Measurements from ENCODE around the gene GAB2.
"Not testable (repeated sequence)": the region's sequence is repeated elsewhere in the genome, so short reads cannot be mapped to it uniquely, and the experiment has no call there.

Gene GAB2

GRCh38 chr11:78417175-78417887 is at the start of gene GAB2:
GAB2 (minus strand) TSS chr11:78417820; CDS start chr11:78417720, 100 bp downstream.
- in situ Hi-C loops (cut with HindIII; ENCODE audit: low pct_ligation_motif_present, low pct_unique_long_range_greater_than_20kb, low sequenced_read_pairs): no loop called here
- DNase-seq: no peak

- no peak for DNase-seq
- in situ Hi-C loops (cut with HindIII; ENCODE audit: low pct_ligation_motif_present, low pct_unique_long_range_greater_than_20kb, low sequenced_read_pairs): no loop called here
These were observed 49.8 kb upstream of the GAB2 start for GRCh38 chr11:78467370-78467769.

GRCh38 chr11:78465169-78465942 is 47.7 kb upstream of the GAB2 start:
- in situ Hi-C loops (cut with HindIII; ENCODE audit: low pct_ligation_motif_present, low pct_unique_long_range_greater_than_20kb, low sequenced_read_pairs): no loop called here
- DNase-seq: no peak

- in situ Hi-C loops (cut with HindIII; ENCODE audit: low pct_ligation_motif_present, low pct_unique_long_range_greater_than_20kb, low sequenced_read_pairs): not testable (repeated sequence)
These were observed 47.2 kb upstream of the GAB2 start for GRCh38 chr11:78464787-78465168.

GRCh38 chr11:78460471-78460870 is 42.9 kb upstream of the GAB2 start:
- DNase-seq: no peak
- in situ Hi-C loops (cut with HindIII; ENCODE audit: low pct_ligation_motif_present, low pct_unique_long_range_greater_than_20kb, low sequenced_read_pairs): no loop called here

More at GRCh38 chr11:78464787-78465168, 47.2 kb upstream of the GAB2 start:
- DNase-seq: not testable (repeated sequence)

GRCh38 chr11:78459738-78460137 is 42.1 kb upstream of the GAB2 start:
- in situ Hi-C loops (cut with HindIII; ENCODE audit: low pct_ligation_motif_present, low pct_unique_long_range_greater_than_20kb, low sequenced_read_pairs): no loop called here
- DNase-seq: no peak

GRCh38 chr11:78457448-78457847 is 39.8 kb upstream of the GAB2 start:
- DNase-seq: no peak
- in situ Hi-C loops (cut with HindIII; ENCODE audit: low pct_ligation_motif_present, low pct_unique_long_range_greater_than_20kb, low sequenced_read_pairs): no loop called here

GRCh38 chr11:78453140-78453935 is 35.7 kb upstream of the GAB2 start:
- in situ Hi-C loops (cut with HindIII; ENCODE audit: low pct_ligation_motif_present, low pct_unique_long_range_greater_than_20kb, low sequenced_read_pairs): no loop called here
- no peak for DNase-seq

- DNase-seq: no peak
- in situ Hi-C loops (cut with HindIII; ENCODE audit: low pct_ligation_motif_present, low pct_unique_long_range_greater_than_20kb, low sequenced_read_pairs): no loop called here
These were observed 33.9 kb upstream of the GAB2 start for GRCh38 chr11:78451371-78452150.

- no peak for DNase-seq
- in situ Hi-C loops (cut with HindIII; ENCODE audit: low pct_ligation_motif_present, low pct_unique_long_range_greater_than_20kb, low sequenced_read_pairs): no loop called here
These were observed 33.2 kb upstream of the GAB2 start for GRCh38 chr11:78450866-78451265.

GRCh38 chr11:78449866-78450265 is 32.2 kb upstream of the GAB2 start:
- in situ Hi-C loops (cut with HindIII; ENCODE audit: low pct_ligation_motif_present, low pct_unique_long_range_greater_than_20kb, low sequenced_read_pairs): no loop called here
- no peak for DNase-seq

- in situ Hi-C loops (cut with HindIII; ENCODE audit: low pct_ligation_motif_present, low pct_unique_long_range_greater_than_20kb, low sequenced_read_pairs): no loop called here
- DNase-seq: no peak
These were observed 28.6 kb upstream of the GAB2 start for GRCh38 chr11:78446210-78446609.

- no peak for DNase-seq
- in situ Hi-C loops (cut with HindIII; ENCODE audit: low pct_ligation_motif_present, low pct_unique_long_range_greater_than_20kb, low sequenced_read_pairs): no loop called here
These were observed 27.1 kb upstream of the GAB2 start for GRCh38 chr11:78444726-78445125.

GRCh38 chr11:78441956-78442355 is 24.3 kb upstream of the GAB2 start:
- no peak for DNase-seq
- in situ Hi-C loops (cut with HindIII; ENCODE audit: low pct_ligation_motif_present, low pct_unique_long_range_greater_than_20kb, low sequenced_read_pairs): no loop called here

- DNase-seq: no peak
- in situ Hi-C loops (cut with HindIII; ENCODE audit: low pct_ligation_motif_present, low pct_unique_long_range_greater_than_20kb, low sequenced_read_pairs): no loop called here
These were observed 20.8 kb upstream of the GAB2 start for GRCh38 chr11:78438298-78438975.

GRCh38 chr11:78432956-78433355 is 15.3 kb upstream of the GAB2 start:
- no peak for DNase-seq
- in situ Hi-C loops (cut with HindIII; ENCODE audit: low pct_ligation_motif_present, low pct_unique_long_range_greater_than_20kb, low sequenced_read_pairs): no loop called here

GRCh38 chr11:78432058-78432515 is 14.5 kb upstream of the GAB2 start:
- in situ Hi-C loops (cut with HindIII; ENCODE audit: low pct_ligation_motif_present, low pct_unique_long_range_greater_than_20kb, low sequenced_read_pairs): no loop called here
- DNase-seq: peak; percentile 18

- in situ Hi-C loops (cut with HindIII; ENCODE audit: low pct_ligation_motif_present, low pct_unique_long_range_greater_than_20kb, low sequenced_read_pairs): no loop called here
- DNase-seq: no peak
These were observed 12.0 kb upstream of the GAB2 start for GRCh38 chr11:78429660-78430059.
